Measurements from ENCODE around the gene POC1A.

GRCh38 chr3:52186729-52187128, 32.5 kb upstream of the POC1A start:
- no peak for TF ChIP-seq CTCF (conservative IDR thresholded peaks at IDR 0.05; ENCODE audit: low read depth, low read length)
- TF ChIP-seq EZH2phosphoT487 (IDR thresholded peaks at IDR 0.05; ENCODE audit: borderline replicate concordance, low read length): no peak
- TF ChIP-seq EZH2 (IDR thresholded peaks at IDR 0.05; ENCODE audit: low read length, unreplicated experiment): no peak
